A673 (cell line): ENCODE measurements around the gene PACS1.

Experiments
- EZH2 ChIP-seq: fragments of 200-600 bp; sonication (generic); IDR thresholded peaks from 2 replicates; pipeline ENCODE4 v1.6.1; 2017; ENCODE audit warnings: borderline replicate concordance, low read depth, mild to moderate bottlenecking, mixed read lengths, antibody characterized with exemption, low read length; ENCODE audit not compliant: poor library complexity, severe bottlenecking
- TF ChIP-seq, protein P1 (sequence below): fragments of 300-800, 200-600 bp; sonication (generic); conservative IDR thresholded peaks from 2 replicates; pipeline ENCODE4 v1.5.1; 2017; ENCODE audit warnings: low read depth, mild to moderate bottlenecking, antibody characterized with exemption, low read length, moderate library complexity, mixed read lengths

DNA sequence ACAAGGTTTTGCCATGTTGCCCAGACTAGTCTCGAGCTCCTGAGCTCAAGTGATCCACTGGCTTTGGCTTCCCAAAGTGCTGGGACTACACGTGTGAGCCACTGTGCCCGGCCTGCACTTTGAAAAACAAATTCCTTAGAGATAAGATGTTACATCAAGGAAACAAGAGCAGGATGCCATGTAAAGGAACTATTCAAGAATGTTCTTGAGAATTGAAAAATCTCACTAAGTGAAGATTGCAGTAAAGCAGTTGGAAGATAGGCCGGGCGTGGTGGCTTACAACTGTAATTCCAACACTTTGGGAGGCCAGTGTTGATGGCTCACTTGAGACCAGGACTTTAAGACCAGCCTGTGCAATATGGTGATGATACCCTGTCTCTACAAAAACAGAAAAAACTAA, 88.1 kb downstream of the PACS1 start:
- TF ChIP-seq, protein P1, sequence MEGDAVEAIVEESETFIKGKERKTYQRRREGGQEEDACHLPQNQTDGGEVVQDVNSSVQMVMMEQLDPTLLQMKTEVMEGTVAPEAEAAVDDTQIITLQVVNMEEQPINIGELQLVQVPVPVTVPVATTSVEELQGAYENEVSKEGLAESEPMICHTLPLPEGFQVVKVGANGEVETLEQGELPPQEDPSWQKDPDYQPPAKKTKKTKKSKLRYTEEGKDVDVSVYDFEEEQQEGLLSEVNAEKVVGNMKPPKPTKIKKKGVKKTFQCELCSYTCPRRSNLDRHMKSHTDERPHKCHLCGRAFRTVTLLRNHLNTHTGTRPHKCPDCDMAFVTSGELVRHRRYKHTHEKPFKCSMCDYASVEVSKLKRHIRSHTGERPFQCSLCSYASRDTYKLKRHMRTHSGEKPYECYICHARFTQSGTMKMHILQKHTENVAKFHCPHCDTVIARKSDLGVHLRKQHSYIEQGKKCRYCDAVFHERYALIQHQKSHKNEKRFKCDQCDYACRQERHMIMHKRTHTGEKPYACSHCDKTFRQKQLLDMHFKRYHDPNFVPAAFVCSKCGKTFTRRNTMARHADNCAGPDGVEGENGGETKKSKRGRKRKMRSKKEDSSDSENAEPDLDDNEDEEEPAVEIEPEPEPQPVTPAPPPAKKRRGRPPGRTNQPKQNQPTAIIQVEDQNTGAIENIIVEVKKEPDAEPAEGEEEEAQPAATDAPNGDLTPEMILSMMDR, result no peak
- no peak for TF ChIP-seq EZH2
